Keratinocyte (primary cell): ENCODE measurements around the gene C1QTNF7. TPM values are rescaled to one million over a fixed set of nuclear protein-coding genes. Genes with fewer than 3 reads are reported as not detected.

Source experiments
- DNase-seq: peaks from one replicate; pipeline ENCODE4 v3.0.0-alpha.2; 2011; ENCODE audit warnings: low read depth, missing footprints, low spot score
- FAIRE-seq: peaks from 2 replicates; lab custom pipeline; 2011; peaks lifted over from hg19 to GRCh38; lab: Jason Lieb, UNC
- H2AFZ ChIP-seq: 2 replicates; pipeline ENCODE4 v1.6.0; 2012; ENCODE audit warnings: low read length, control low read depth, inconsistent platforms; ENCODE audit not compliant: control insufficient read depth
- H3K27ac ChIP-seq: 2 replicates; pipeline ENCODE4 v1.5.1; 2011; ENCODE audit warnings: low read length; ENCODE audit not compliant: control insufficient read depth, insufficient read depth
- H3K27me3 ChIP-seq: 3 replicates; pipeline ENCODE4 v1.6.0; 2011; ENCODE audit warnings: low read length; ENCODE audit not compliant: control insufficient read depth, insufficient read depth; ENCODE audit errors: extremely low read depth
- H3K36me3 ChIP-seq, 2 experiments: 2 replicates in 1 of 2; 3 replicates in 1 of 2; pipeline ENCODE4 v1.5.1; 2011; ENCODE audit warnings: low read length in 2 of 2, mild to moderate bottlenecking in 1 of 2; ENCODE audit not compliant: control insufficient read depth in 2 of 2, insufficient read depth in 2 of 2; ENCODE audit errors: extremely low read depth in 1 of 2
- H3K4me1 ChIP-seq: 3 replicates; pipeline ENCODE4 v1.5.1; 2011; ENCODE audit warnings: low read length; ENCODE audit not compliant: control insufficient read depth, insufficient read depth; ENCODE audit errors: extremely low read depth
- H3K4me2 ChIP-seq: 3 replicates; pipeline ENCODE4 v1.6.0; 2011; ENCODE audit warnings: low read depth, low read length; ENCODE audit not compliant: control insufficient read depth, insufficient read depth; ENCODE audit errors: extremely low read depth
- H3K4me3 ChIP-seq, 3 experiments: fragments of 200-600 bp in 1 of 3; sonication (generic) in 1 of 3; 2 replicates in 2 of 3; 3 replicates in 1 of 3; pipeline ENCODE4 v1.5.1; 2011 to 2016; ENCODE audit warnings: low read length in 3 of 3, mild to moderate bottlenecking in 3 of 3, control low read depth in 2 of 3, inconsistent platforms in 1 of 3, low read depth in 1 of 3, mixed read lengths in 1 of 3, mixed run types in 1 of 3, moderate library complexity in 1 of 3; ENCODE audit not compliant: control insufficient read depth in 2 of 3, insufficient read depth in 2 of 3; ENCODE audit errors: extremely low read depth in 1 of 3
- H3K79me2 ChIP-seq: 2 replicates; pipeline ENCODE4 v1.6.0; 2012; ENCODE audit warnings: low read length; ENCODE audit not compliant: control insufficient read depth, insufficient read depth
- H3K9ac ChIP-seq: 3 replicates; pipeline ENCODE4 v1.6.0; 2011; ENCODE audit warnings: low read length; ENCODE audit not compliant: control insufficient read depth, insufficient read depth; ENCODE audit errors: extremely low read depth
- H3K9me1 ChIP-seq: 3 replicates; pipeline ENCODE4 v1.6.0; 2011; ENCODE audit warnings: low read length; ENCODE audit not compliant: control insufficient read depth, insufficient read depth; ENCODE audit errors: extremely low read depth
- H3K9me3 ChIP-seq: 2 replicates; pipeline ENCODE4 v1.5.1; 2012; ENCODE audit warnings: low read depth, low read length; ENCODE audit not compliant: control insufficient read depth
- H4K20me1 ChIP-seq: 3 replicates; pipeline ENCODE4 v1.6.0; 2011; ENCODE audit warnings: low read length; ENCODE audit not compliant: control insufficient read depth, insufficient read depth; ENCODE audit errors: extremely low read depth
- EZH2 ChIP-seq: IDR thresholded peaks from one replicate; pipeline ENCODE4 v1.6.1; 2012; ENCODE audit warnings: inconsistent platforms, mild to moderate bottlenecking, low read length, moderate library complexity
- dilution Hi-C: fragments of 300-500 bp; cut with MboI; formaldehyde crosslinking; loops from one replicate; pipeline ENCODE4 v1.7.0; 2020; ENCODE audit warnings: low sequenced_read_pairs; ENCODE audit not compliant: extremely low pct_ligation_motif_present
- polyA plus RNA-seq, 5 experiments: library from polyadenylated mRNA; depleted of rRNA in 3 of 5; stranded (reverse) in 3 of 5; stranded (forward) in 1 of 5; unstranded in 1 of 5; fragments of >200 nt; gene quantifications; 1 replicate in 1 of 5; 2 replicates in 3 of 5; 3 replicates in 1 of 5; pipeline versions ENCODE4 v1.2.1 to v1.2.3, GENCODE V29; 2011 to 2012; ENCODE audit warnings: missing spikeins in 2 of 5, low read depth in 1 of 5, low replicate concordance in 1 of 5
- TF ChIP-seq, protein P1 (sequence below), 3 experiments: IDR thresholded peaks in 1 of 3; conservative IDR thresholded peaks in 1 of 3; optimal IDR thresholded peaks in 1 of 3; 2 replicates in 2 of 3; 3 replicates in 1 of 3; pipeline versions ENCODE3 to v1.5.1; 2011; ENCODE audit warnings: low read length in 3 of 3, mild to moderate bottlenecking in 3 of 3, moderate library complexity in 2 of 3, control low read depth in 1 of 3, inconsistent platforms in 1 of 3; ENCODE audit not compliant: insufficient read depth in 2 of 3; ENCODE audit errors: extremely low read depth in 1 of 3

C1QTNF7 gene
- polyA plus RNA-seq, 1 donor (not counting 4 experiments of a cell fraction or from before 2014, with no cell fraction given) = not detected

DNA sequence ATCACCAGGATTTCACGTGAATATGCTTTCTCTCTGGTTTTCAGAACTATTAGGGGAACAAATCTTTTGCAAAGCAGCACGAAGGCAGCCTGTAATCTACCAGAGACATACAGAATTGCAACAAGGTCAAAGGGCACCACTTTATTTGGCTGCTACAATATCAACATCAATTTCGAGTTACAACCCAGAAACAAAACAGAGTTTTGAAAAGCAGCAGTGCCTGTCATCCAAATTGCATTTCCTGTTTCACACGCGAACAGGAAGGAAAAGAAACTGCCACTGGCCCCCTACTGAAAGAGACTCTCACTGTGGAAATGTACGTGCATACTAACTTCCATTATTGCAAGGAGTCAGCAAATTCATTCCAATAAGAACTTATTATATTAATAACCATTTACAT, 17.1 kb upstream of the C1QTNF7 start:
- no peak overlapping the region for H3K4me2 ChIP-seq

GRCh38 chr4:15412461-15412860, 15.4 kb upstream of the C1QTNF7 start:
- no peaks in the 10 kb centered on the region for H4K20me1 ChIP-seq
- no peaks in the 10 kb centered on the region for H3K9me3 ChIP-seq
- H3K4me2 ChIP-seq = no peak overlapping the region
- H3K27ac ChIP-seq = no peak overlapping the region
- DNase-seq (no peak), FAIRE-seq (no peak)
- no peak overlapping the region for H3K9ac ChIP-seq
- no peaks in the 10 kb centered on the region for H3K4me1 ChIP-seq
- H3K79me2 ChIP-seq = no peaks in the 10 kb centered on the region
- TF ChIP-seq EZH2 = no peak
- TF ChIP-seq, protein P1, sequence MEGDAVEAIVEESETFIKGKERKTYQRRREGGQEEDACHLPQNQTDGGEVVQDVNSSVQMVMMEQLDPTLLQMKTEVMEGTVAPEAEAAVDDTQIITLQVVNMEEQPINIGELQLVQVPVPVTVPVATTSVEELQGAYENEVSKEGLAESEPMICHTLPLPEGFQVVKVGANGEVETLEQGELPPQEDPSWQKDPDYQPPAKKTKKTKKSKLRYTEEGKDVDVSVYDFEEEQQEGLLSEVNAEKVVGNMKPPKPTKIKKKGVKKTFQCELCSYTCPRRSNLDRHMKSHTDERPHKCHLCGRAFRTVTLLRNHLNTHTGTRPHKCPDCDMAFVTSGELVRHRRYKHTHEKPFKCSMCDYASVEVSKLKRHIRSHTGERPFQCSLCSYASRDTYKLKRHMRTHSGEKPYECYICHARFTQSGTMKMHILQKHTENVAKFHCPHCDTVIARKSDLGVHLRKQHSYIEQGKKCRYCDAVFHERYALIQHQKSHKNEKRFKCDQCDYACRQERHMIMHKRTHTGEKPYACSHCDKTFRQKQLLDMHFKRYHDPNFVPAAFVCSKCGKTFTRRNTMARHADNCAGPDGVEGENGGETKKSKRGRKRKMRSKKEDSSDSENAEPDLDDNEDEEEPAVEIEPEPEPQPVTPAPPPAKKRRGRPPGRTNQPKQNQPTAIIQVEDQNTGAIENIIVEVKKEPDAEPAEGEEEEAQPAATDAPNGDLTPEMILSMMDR (optimal IDR thresholded peaks at IDR 0.05 in 1 of 3, IDR thresholded peaks at IDR 0.05 in 1 of 3, conservative IDR thresholded peaks at IDR 0.05 in 1 of 3; ENCODE audit: extremely low read depth in 1 of 3, insufficient read depth in 2 of 3, low read length in 3 of 3) = no peak
- no peak overlapping the region for H3K4me3 ChIP-seq
- H3K27me3 ChIP-seq = no peaks in the 10 kb centered on the region
- no peak overlapping the region for H2AFZ ChIP-seq
- H3K36me3 ChIP-seq = no peaks in the 10 kb centered on the region
- no peaks in the 10 kb centered on the region for H3K9me1 ChIP-seq
- dilution Hi-C loops = no loop called here

More for the DNA sequence above, 17.1 kb upstream of the C1QTNF7 start:
- Histone ChIP-seq H3K9me1 (no peaks in the 10 kb centered on the region), H3K4me3 (no peak overlapping the region), H3K4me1 (no peaks in the 10 kb centered on the region), H4K20me1 (no peaks in the 10 kb centered on the region), H2AFZ (no peak overlapping the region), H3K27me3 (no peaks in the 10 kb centered on the region), H3K79me2 (no peaks in the 10 kb centered on the region), H3K9me3 (no peaks in the 10 kb centered on the region), H3K9ac (no peak overlapping the region), H3K36me3 (no peaks in the 10 kb centered on the region), H3K27ac (no peak overlapping the region)
- TF ChIP-seq EZH2 = no peak
- TF ChIP-seq, protein P1 (optimal IDR thresholded peaks at IDR 0.05 in 1 of 3, IDR thresholded peaks at IDR 0.05 in 1 of 3, conservative IDR thresholded peaks at IDR 0.05 in 1 of 3; ENCODE audit: extremely low read depth in 1 of 3, insufficient read depth in 2 of 3, low read length in 3 of 3) = no peak
- dilution Hi-C loops = no loop called here
- FAIRE-seq (no peak), DNase-seq (no peak)
